Nucleus accumbens (tissue), 56 donors: ENCODE results near the gene GID4.

Experiments
- DNase-seq, 56 donors: peaks; one replicate each; lab custom pipeline; 2025; lab: John Stamatoyannopoulos, UW

GID4 gene

DNA sequence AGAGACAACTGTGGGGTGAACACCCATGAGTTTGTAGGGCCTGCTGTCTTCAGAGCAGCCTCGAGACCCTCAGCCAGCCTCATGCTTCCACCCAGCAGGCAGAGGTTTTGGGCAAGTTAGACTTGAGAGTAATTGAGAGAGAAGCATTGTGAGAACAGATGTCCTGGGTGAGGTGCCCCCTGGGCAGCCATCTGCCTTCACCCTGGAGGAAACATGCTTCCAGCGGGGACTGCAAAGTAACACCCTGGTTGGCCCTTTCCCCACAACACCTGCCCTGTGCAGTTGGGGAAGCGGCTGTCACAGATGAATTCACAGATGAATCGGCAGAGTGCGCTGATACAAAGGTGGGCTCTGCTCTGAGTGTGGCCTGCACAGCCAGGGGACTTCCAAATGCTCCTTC is 23.6 kb upstream of the GID4 start:
- no peak for DNase-seq

DNA sequence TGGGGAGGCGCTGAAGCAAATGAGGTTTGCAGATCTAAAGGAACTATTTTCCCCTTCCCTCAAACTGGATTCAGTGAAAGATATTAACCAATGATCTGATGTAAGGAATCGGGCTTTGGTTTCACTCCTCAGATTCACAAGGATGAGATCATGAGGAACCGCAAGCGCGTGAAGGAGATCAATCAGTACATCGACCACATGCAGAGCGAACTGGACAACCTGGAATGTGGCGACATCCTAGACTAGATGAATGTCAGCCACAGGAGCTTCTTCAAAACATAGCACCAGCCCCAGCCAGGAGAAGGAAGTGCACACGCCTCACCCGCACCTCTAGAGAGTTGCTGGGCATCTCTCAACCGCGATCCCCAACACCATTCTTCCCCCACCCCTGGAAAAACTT is 22.8 kb upstream of the GID4 start:
- no peak for DNase-seq

DNA sequence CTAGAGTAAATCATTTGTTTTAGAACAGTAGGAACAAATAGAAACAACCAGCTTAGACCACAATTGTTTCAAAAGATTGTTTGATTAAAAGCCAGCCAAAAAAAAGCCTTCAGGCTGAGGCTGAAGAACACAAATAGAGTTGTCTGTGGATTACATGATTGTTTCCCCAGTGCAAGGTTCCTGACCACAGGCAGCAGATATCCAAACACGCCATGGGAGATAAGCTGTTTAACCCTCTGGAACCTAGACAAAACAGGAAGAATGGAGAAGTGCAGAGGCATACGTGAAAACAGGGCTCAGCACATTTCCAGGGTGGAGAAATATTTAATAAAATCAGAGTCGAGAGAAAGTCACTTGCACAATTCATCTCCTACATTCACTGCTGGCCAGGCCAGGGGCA is 21.2 kb upstream of the GID4 start:
- DNase-seq, result no peak

DNA sequence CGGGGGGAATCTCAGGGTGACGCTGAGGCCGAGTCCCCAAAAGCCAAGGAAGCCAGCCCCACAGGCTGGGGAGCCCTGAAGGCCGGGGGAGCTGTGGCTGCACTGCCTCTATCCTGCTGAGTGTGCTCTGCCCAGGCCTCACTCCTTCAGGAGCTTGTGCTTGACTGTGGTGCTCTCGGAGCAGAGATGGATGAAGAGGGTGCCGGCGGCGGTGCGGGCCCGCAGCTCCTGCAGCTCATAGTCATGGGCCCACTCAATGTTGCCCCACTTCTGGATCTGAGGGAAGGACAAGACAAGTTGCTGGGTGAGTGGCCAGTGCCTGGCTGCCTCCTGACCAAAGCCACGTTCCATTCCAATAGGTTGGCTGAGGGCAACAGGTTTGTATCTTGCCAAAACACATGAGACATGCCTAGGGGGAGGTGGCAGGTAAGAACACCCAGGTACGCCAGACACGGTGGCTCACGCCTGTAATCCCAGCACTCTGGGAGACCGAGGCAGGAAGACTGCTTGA is 20.7 kb upstream of the GID4 start:
- no peak for DNase-seq

DNA sequence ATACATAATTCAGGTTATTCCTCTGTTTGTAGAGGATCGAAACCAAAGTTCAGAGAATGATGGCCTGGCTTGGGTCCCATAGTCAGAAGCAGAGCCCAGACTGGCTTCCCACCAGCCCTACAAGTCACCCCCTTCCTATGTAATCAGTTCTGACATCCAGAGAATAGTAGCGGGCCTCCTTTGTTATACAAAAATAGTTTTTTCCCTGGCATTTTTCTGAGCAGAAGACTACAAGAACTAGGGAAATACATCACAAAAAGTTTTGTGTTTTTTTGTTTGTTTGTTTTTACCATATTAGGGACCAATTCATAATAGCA is 19.4 kb upstream of the GID4 start:
- no peak for DNase-seq

DNA sequence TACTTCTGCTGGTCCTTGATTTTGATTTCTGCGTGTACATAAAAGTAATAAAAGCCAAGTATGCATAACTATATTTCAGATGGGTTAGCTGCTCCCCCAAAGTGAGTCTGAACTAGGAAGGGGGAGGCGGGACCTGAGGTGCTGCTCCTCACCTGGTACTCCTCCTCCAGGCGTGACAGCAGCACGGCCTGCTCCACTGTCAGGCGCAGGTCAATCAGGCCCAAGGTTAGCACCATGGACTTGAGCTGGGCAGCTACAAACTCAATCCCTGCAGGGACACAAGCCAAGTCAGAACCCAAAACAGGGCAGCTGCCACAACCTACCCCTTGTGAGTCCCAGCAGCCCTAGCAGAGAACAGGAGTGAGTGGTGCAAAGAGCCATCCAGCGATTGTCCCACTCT is 18.2 kb upstream of the GID4 start:
- no peak for DNase-seq

DNA sequence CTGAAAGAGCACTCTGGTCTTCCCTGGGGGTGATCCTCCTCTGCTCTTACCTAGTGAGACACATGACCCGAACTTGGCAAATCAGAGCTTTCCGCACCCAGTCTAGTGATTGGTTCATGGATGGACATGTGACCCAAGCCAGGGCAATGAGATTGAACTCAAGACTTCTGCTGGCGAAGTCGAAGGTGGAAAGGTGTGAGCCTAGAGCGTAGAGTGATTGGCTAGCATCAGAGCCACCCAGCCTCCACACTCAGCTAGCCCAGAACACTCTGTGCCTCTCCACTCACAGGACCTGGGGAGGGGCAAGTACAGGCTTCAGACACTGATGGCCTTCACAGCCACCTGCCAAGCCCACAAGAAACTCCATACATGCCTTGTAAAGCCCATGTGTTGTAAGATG is 17.8 kb upstream of the GID4 start:
- no peak for DNase-seq

DNA sequence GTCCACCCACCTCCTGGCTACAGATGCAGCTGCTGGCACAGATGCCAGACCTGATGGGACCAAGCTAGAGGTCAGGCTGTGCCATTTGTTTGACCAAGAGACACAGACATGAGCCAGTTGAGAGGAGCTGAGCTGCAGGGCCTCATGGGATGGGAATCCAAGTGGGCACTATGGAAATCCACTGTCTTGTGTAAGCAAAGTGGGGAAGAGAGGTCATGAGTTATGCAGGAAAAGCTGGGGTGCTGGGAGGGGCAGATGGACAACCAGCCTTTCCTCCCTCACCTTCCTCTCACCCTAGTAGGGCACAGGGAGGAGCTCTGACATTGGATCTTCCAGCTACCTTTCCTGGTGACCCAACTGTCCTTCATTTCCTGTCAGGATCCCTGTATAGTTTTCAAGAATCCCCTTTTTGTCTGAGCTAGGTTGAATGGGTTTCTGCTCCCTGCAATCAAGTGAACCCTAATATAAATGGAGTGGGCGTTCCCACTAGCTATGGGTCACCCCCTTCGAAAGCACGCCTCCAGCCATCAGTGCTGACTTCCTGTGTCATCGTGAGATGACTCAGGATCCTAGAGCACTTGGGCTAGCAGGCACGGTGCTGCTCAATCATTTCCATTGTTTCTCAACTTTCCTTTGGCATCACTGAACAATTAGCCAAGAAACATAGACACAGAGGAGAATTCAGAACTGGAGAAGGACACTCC is 13.8 kb upstream of the GID4 start:
- peak in 9 of 56 donors; percentile 9 to 62 (median 26) for DNase-seq

DNA sequence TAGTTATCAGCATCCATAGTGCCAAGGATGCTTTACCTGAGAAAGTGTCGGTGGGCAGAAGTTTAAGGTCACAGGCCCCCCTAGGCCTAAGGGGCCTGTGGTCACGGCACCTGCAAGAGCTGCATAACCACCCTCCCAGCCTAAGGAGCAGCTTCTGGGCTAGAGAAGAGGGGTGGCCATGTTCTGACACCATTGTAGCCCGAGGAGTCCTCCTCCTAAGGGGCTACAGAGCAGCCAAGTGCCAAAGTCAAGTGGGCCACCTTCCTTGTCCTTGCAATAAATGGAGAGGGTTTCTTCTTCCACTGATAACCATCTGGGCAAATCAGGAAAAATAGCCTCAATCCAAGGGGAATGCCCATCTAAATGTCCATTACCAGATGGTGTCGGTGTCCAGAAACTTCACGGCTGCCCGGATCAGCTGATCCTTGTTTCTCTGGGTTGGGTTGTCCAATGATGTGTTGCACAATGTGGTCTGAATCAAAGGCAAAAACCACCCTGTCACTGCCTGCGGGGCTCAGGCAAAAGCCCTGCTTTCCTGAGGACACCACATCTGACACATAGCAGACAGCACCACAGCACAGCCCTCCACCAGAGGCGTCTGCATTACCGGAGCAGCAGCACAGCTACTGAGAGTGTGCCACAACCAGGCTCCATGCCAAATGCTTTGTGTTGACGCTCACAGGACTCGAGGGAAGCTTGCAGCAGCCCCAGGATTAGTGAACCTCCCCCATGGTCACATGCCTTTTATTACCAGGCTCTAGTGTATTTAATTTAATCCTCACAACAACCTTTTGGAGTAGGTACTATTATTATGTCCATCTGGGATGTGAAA is 13.0 kb upstream of the GID4 start:
- DNase-seq, result peak in 29 of 56 donors; percentile 7 to 62 (median 29)

DNA sequence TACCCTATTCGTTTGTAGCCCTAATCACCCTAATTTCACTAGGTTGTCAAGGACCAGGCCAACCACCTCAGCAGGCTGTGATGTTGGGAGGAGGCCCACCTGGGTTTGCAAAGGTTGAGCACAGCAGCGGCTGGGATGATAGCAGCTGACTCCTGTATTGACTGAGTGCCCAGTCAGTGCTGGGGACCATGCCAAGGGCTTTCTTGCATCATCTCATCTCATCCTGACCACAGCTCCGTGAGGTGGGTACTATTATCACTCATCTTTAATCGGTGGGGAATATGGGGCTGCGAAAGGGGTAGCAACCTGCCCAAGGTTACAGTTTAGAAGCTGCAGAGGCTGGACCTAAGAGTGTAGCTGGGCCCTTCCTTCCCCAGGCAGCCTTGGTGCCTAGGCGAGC is 11.9 kb upstream of the GID4 start:
- DNase-seq, result no peak

DNA sequence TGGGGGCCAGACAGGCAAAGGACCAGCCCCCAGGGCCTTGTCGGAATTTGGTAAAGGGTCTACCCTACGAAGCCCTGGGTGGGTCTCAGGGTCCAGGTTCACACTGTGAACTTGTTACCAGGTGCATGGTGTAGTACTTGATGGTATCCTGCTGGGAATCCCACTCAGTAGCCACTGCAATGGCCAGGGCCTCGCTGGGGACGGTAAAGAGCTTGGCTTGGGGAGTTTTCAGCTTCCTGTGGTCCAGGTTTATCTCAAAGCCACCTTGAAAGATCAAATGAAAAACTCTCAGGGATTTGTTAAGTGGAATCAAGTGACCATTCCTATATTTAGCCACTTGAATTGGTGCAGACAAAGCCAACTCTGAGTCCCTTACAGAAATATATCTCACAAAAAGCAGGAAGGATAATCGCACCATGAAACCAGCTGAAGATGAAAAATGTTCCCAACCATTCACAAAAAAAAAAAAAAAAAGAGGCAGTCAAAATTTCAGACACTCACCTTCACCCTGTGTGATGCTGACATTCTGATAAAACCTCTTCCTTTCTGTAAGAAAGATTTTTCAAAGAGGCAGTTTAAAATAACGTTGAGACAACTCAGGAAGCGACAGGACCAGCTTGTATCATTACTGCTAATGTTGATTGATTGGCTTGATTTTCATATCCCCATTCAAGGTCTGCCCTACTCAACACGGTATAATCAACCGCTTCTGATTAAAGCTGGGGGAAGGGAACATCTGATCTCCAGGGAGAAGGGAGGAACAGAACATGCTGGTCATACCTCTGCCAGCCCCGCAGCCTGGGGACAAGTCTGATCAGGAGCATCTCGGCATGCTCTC is 10.9 kb upstream of the GID4 start:
- DNase-seq, result no peak

DNA sequence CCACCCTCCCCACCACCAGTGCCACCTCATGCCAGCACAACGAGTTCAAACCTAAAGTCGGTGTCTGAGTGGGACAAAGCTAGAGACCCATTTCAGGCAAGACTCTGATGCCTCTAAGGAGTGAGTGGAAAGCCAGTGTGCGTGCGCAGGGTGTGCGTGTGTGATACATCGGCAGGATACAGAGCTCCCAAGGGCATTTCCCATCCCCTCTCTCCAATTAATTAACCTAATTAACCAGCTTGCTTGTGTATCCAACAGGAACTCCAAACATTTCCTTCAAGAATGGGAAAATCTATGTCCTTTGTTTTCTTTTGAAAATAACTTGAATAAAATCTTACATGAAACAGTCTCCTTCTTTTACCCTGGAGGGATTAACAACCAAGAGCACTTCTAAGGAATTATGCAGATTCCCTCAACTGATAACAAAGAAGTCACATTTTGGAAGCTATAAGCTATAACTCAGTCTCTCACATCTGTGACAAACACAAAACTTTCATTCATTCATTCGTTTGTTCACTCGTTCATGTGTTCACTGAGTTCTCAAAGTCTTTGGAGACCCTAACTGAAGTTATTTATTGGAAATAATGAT is 10.2 kb upstream of the GID4 start:
- no peak for DNase-seq

DNA sequence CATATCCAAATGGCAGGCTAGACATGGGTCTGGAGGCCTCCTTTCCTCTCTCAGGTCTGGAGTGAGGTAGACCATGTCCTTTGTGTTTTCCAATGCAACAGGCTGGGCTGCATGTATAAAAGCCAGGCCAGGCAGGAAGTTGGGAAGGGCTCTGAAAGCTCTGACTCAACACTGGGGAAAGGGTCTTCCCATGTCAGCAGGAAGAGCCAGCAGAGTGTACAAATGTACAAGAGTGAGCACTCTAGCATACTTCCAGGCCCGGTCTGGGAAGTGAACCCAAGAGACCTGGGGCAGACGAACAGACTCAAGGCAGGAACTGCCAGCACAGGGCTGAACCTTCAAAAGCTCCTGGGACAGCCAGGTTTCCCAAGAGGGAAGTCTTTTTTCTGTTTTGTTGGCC is 7.3 kb upstream of the GID4 start:
- no peak for DNase-seq

DNA sequence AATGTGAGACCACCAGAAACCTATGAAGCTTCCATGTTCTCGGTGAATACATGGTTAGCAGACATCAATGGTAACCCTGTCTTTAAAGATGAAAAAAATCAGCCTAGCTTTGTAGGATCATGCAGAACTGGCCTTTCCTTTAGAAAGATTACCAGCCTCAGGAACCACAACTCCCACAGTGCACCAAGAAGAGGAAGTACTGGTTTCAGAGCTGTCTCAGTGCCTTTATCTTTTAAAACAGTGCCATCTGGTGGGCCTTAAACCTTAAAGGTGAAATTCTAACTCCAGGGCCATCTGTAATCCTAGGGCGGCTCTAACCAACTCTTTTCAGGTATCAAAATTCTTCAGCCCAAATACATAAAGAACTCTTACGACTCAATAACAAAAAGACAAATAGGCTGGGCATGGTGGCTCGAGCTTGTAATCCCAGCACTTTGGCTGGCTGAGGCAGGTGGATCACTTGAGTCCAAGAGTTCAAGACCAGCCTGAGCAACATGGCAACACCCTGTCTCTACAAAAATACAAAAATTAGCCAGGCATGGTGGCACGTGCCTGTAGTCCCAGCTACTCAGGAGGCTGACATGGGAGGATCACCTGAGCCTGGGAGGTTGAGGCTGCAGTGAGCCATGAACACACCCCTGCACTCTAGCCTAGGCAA is 5.6 kb upstream of the GID4 start:
- peak in 18 of 56 donors; percentile 7 to 60 (median 30) for DNase-seq

DNA sequence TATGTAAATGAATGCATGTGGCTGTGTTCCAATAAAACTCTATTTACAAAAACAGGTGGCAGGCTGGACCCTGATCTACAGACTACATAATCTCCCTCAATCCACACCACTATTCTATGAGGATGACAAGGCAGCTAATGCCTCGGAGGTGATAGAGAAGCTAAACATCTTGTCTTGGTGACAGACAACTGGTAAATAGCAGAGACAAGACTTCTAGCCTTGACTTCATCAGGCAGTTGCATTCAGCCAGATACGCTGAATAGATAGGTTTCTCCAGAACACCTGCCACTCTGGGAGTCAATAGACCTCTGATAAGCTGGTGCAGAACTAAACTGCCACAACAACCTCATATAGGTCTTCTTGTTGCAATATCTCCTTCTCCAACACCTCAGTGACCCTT is 3.5 kb upstream of the GID4 start:
- no peak for DNase-seq

DNA sequence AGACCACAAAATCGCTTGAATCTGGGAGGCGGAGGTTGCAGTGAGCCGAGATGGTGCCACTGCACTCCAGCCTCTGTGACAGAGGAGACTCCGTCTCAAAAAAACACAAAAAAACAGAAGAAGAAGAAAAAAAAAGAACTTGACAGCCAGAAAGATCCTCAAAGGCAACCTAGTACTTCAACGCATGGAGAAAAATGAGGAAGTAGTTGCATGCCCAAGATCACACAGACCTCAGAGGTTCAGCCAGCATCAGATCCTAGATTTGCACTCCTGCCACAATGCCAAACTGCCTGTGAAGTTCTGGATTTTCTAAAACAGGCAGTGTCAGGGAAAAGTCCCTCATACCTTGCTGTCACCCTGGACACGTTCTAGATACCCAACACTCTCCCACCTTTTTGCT is 1.7 kb upstream of the GID4 start:
- DNase-seq, result no peak

DNA sequence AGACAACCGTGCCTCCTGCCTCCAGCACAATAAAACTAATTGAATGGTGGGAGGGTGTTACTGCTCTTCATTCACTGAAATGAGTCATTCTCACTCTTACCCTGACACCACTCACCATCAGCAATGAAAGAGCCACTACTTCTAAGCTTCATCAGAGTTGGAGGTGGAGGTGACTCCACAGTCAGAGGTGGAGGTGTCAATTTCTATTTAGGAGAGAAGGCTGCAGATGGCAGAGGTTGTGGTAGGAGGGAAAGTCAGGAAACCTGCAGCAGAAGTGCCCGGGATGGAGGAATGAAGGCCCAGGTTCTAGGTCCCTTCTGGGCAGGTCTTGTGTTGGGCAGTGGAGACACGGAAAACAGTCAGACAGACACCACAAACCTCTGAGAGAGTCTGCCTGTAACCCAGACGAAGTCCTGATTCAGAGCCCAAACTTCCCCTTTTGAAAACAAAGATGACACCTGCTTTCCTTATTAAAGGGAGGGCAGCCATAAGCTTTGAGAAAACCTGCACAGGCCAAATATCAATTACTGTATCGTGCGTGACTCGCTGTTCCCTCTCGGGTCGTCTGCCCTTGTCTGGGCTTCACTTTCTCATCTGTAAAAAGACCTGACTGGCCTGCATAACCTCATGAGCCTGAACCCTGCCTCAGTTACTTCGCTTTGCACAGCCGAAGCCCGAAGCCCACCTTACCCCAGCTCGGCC is 908 bp upstream of the GID4 start:
- peak in 2 of 56 donors; percentile 15 to 34 for DNase-seq

DNA sequence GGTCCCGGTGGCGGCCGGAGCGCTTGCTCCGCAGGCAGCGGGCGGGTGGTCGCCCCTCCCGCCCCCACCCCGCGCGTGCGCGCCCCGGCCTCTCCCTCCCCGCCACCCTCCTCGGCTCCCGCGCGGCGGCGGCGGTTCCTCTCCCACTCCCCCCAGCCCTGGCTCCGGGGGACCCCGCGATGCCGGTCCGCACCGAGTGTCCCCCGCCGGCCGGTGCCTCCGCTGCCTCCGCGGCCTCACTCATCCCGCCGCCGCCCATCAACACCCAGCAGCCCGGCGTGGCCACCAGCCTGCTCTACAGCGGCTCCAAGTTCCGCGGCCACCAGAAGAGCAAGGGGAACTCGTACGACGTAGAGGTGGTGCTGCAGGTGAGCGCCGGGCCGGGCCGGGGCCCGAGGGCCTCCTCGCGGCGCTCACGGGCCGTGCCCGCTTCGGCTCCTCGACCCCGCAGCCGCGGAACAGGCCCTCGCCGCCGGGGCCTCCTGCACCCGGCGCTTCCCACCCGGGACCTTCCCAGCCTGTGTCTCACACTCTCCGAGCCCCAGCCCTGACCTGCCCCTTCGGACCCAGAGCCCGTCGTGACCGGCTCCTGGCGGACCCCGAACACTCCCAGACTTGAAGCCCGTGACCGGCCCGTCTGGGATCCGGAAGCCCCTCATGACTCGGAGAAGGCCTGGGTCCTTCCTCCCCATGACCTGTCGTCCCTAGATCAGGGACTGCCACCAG is 490 bp downstream of the GID4 start:
- DNase-seq, result peak in 5 of 56 donors; percentile 37 to 87 (median 59)
